Measurements from ENCODE around the gene CACNA1I.

GRCh38 chr22:39733191-39733590 is 162.6 kb downstream of the CACNA1I start:
- TF ChIP-seq CTCF (IDR thresholded peaks at IDR 0.05) (no peak), POLR2A (IDR thresholded peaks at IDR 0.05) (no peak)
